NCI-H128 (cell line): ENCODE results near the gene CPXM1.
"Not testable (repeated sequence)": the region's sequence is repeated elsewhere in the genome, so short reads cannot be mapped to it uniquely, and the experiment has no call there.

Source experiments
- DNase-seq: peaks from one replicate; lab custom pipeline; 2025; ENCODE audit not compliant: unreplicated experiment; lab: John Stamatoyannopoulos, UW

CPXM1 gene

GRCh38 chr20:2822073-2822472 is 21.6 kb upstream of the CPXM1 start:
- DNase-seq: no peak

GRCh38 chr20:2820896-2821869 is 20.8 kb upstream of the CPXM1 start:
- DNase-seq: no peak

GRCh38 chr20:2820084-2820895 is 19.9 kb upstream of the CPXM1 start:
- DNase-seq: no peak

GRCh38 chr20:2817891-2818595 is 17.6 kb upstream of the CPXM1 start:
- DNase-seq: no peak

GRCh38 chr20:2817341-2817726 is 16.9 kb upstream of the CPXM1 start:
- no peak for DNase-seq

GRCh38 chr20:2816583-2817340 is 16.3 kb upstream of the CPXM1 start:
- DNase-seq: no peak

GRCh38 chr20:2816030-2816582 is 15.7 kb upstream of the CPXM1 start, which contains the start of gene TMEM239:
Gene TMEM239 (plus strand): TSS chr20:2816364. CDS start chr20:2816555, 191 bp downstream.
- no peak for DNase-seq

GRCh38 chr20:2815242-2815900 is 14.9 kb upstream of the CPXM1 start:
- DNase-seq: no peak

GRCh38 chr20:2814587-2815051 is 14.2 kb upstream of the CPXM1 start, which contains the start of gene C20orf141:
Gene C20orf141 (plus strand): TSS chr20:2814987. CDS start chr20:2815185, 198 bp downstream.
- DNase-seq: no peak

- DNase-seq: no peak
Observed at GRCh38 chr20:2814076-2814475, 13.6 kb upstream of the CPXM1 start.

- no peak for DNase-seq
Observed at GRCh38 chr20:2812189-2812588, 11.8 kb upstream of the CPXM1 start.

- DNase-seq: no peak
Observed at GRCh38 chr20:2809690-2810089, 9.3 kb upstream of the CPXM1 start.

- not testable (repeated sequence) for DNase-seq
Observed at GRCh38 chr20:2807929-2808328, 7.5 kb upstream of the CPXM1 start.

- DNase-seq: no peak
Observed at GRCh38 chr20:2807019-2807418, 6.6 kb upstream of the CPXM1 start.

- no peak for DNase-seq
Observed at GRCh38 chr20:2806351-2806701, 5.9 kb upstream of the CPXM1 start.

GRCh38 chr20:2805689-2806350 is 5.4 kb upstream of the CPXM1 start:
- DNase-seq: no peak

GRCh38 chr20:2804852-2805688 is 4.6 kb upstream of the CPXM1 start:
- DNase-seq: no peak
